Measurements from ENCODE around the gene ATOSB. TPM values are rescaled to one million over a fixed set of nuclear protein-coding genes. Genes with fewer than 3 reads are reported as not detected.

The ATOSB gene
- total and polyA plus RNA-seq, 2 of the 8 experiments (the other 6 are each of a cell fraction or from before 2014, with no cell fraction given), result 6.9 to 10.4 TPM

DNA sequence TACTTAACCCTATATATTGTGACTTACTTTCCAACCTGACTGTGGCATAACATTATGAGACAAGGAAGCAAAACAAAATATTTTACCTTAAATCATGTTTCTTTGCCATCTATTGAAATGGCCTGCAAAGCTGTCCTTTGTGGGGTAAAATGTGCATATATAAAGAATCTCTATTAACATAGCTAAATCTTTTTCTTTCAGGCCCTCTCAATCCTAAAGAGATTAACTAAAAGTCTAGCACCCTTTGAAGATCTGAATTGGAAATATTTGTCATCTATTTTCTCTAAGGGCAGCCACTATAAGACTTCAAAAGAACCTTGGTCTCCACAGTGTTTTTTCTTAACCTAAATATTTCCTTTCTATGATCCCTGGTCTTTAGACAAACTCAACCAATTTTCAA lies 41.1 kb upstream of the ATOSB start (continued):
- no peak for TF ChIP-seq POU5F1 (IDR thresholded peaks at IDR 0.05; ENCODE audit: low read depth, low read length)
- no peak for TF ChIP-seq RNF2 (IDR thresholded peaks at IDR 0.05; ENCODE audit: borderline replicate concordance, low read depth, low read length, missing control alignments, poor library complexity, severe bottlenecking)
- no peak for TF ChIP-seq RFX5 (IDR thresholded peaks at IDR 0.05; ENCODE audit: borderline replicate concordance, low read depth, low read length)

Data from H1 (cell line).